Activated T-cell treated with anti-CD3 and anti-CD28 coated beads for 1 hour (primary cell): ENCODE measurements around the gene DPF1.
"Not testable (repeated sequence)": the region's sequence is repeated elsewhere in the genome, so short reads cannot be mapped to it uniquely, and the experiment has no call there.

Experiments used
- DNase-seq: peaks from one replicate; pipeline ENCODE4 v3.0.0-alpha.2; 2020; ENCODE audit warnings: low read depth

The DPF1 gene

DNA sequence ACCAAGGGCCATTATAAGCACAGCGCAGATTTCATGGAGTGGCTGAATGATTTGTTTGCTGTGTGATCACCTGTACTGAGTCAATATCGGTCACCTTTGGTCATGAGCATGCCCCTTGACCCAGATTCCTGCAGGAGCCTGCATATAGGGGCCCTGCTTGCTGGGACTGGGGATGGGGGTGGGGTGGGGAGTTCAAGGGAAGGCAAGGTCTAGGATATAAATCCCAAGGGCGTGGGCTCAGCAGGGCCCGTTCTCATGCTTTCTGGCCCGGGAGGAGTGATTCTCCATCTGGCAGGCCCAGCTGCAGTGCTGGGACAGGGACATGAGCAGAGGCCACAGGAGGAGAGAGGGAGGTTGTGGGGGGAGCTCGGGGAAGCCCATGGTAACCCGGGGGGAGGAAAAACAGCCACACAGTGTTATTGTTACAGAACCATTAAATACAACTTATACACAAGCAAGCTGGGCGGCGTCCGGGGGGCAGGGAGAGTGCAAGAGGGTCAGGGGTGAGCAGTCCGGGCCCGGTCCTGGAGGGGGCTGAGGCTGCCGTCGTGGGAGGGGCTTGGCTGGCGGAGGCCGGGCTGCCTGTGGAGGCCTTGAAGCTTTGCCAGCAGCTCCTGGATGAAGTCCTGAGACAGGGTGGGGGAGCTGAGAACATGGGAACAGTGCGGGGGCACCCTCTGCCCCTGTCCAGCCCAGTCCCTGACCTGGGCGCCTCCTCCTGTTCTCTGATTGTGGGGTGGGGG, 27.0 kb upstream of the DPF1 start:
- DNase-seq: no peak

DNA sequence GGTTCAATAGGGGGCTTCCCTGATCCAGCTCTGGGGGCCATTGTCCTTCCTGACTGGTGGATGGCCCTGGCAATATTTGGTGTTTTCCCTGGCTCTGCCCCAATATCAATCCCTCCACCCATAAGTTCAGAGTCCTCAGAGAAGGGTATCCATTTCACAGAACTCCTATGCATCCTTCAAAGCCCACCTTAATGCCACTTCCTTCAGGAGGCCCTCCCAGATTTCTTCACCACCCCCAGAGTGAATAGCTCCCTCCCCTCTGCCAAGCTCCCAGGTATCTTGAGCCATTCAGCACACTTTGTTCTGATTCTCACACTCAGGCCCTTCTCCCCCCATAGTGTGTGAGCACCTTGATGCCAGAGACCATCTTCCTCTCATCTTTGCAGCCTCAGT, 26.4 kb upstream of the DPF1 start:
- no peak for DNase-seq

DNA sequence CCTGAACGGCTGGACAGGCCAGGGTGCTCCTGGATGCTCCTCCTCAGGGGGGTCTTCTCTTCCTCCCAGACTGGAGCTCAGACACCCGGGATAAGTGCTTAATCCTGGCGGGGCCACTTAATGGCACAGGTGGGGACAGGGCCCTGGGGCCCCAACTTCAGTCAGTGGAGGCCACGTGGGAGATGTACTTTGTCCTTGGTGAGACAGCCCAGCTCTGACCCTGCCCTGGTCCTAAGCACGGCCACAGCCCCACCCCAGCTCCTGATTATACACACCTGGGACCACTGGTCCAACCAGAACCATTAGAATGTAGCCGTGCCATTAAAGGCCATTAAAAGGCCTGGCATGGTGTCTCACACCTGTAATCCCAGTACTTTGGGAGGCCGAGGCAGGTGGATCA, 24.4 kb upstream of the DPF1 start:
- no peak for DNase-seq

DNA sequence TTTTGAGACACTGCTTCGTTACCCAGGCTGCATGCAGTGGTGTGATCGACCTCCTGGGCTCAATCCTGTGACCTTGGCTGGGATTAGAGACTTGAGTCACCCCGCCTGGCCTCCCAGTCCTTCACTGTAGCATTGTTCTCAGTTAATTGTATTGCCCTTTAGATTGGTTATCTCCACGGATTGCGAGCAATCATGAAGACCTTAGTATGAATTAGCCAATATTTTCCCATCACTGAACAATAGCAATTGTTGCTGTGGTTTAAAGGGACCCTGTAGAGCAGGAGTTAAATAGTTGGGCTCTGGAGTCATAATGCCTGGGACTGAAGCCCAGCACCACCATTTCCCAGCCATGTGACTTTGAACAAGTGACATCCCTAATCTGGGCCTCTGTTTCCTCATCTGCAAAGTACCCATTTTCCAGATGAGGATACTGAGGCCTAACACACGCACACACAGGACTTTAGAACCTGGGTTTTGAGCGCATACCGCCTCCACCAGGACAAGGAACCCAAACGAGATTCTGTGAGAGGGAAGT, 23.8 kb upstream of the DPF1 start:
- DNase-seq: no peak

DNA sequence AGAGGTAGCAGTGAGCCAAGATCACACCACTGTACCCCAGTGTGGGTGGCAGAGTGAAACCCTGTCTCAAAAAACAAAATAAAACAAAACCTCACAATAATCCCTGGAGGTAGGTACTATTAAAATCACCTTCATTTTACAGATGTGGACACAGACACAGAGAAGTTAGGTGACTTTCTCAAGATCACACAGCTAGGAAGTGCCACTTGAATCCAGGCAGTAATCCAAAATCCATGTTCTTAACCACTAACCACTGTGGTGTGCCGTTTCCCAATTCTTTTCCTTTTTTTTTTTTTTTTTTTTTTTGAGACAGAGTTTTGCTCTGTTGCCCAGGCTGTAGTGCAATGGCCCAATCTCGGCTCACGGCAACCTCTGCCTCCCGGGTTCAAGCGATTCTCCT, 23.1 kb upstream of the DPF1 start:
- DNase-seq: no peak

DNA sequence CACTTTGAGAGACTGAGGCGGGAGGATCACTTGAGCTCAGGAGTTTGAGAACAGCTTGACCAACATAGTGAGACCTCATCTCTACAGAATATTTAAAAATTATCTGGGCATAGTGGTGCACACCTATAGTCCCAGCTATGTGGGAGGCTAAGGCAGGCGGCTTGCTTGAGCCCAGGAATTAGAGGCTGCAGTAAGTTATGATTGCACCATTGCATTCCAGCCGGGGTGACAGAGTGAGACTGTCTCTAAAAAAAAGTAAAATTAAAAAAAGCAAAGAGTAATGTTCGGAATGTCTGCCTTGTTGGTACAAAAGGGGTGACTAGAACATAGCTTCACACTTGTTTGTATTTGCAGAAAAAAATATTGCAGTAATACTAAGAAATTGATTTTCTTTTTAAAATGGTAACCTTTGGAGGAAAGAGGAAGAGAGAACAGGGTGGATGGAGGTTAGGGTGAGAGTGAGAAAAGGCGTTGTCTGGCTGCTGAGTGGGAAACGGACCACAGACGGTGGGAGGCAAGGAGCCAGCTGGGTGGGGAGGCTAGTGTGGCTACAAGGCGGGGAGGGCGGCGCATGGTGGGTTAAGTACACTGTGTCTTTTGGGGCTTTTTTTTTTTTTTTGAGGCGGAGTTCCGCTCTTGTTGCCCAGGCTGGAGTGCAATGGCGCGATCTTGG, 21.9 kb upstream of the DPF1 start:
- DNase-seq: no peak

DNA sequence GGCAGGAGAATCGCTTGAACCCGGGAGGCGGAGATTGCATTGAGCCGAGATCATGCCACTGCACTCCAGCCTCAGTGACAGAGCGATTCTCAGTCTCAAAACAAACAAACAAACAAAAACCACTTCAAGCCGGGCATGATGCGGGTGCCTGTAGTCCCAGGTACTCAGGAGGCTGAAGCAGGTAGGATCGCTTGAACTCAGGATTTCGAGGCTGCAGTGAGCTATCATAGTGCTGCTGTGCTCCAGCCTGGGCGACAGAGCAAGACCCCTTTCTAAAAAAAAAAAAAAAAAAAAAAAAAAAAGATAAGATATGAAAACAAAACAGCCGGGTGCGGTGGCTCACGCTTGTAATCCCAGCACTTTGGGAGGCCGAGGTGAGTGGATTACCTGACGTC, 19.3 kb upstream of the DPF1 start:
- no peak for DNase-seq

DNA sequence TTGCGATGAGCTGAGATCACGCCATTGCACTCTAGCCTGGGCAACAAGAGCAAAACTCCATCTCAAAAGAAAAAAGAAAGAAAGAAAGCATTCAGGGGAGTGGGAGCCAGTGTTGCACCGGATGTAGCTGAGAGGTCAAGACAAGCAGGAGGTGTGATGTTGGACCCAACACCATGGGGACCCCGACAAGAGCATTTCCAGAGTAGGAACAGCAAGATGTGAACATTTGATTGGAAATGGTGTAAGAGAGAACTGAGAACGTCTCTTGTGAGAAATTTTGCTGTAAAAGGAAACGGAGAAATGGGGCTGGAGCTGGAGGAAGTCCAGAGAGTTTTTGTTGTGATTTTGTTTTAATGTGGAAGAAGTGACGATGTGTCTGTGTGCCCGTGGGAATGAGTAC, 15.8 kb upstream of the DPF1 start:
- DNase-seq: no peak

DNA sequence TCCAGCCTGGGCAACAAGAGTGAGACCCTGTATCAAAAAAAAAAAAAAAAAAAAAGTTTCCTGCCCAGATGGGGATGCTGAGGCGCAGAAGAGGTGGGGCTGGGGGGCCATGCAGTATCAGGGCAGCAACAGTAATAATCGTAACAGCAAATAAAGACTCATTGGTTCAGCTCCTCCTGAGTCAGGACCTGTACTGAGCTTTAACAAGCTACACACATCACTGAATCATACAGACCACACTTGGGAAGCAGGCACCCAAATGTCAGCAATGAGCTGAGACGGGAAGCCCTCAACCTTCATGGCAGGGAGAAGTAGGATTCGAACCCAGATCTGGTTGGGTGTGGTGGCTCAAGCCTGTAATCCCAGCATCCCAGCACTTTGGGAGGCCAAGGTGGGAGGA, 10.6 kb upstream of the DPF1 start:
- DNase-seq: no peak

DNA sequence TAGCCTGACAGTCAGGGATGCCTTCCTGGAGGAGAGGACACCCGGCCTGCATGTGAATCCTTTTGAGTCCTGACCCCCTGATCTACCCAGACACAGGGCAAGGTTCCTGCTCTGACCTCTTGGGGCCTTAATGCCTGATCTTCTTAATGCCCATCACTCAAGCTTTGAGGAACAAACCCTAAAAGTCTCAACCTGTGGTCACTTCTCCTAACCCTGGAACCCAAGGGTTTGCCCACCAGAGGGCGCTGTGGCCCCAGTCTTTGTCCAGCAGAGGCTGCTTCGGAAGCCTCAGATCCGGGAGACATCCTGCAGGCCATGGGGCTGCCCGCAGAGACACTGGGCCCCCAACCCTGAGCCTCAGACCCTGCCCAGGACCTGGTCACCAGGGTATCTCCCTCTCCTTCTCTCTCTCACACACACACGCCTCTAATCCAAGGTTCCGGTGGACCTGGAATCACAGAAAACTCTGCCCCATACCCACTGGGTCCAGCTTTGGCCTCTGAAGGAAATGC, 9.8 kb upstream of the DPF1 start:
- DNase-seq: peak; percentile 66

DNA sequence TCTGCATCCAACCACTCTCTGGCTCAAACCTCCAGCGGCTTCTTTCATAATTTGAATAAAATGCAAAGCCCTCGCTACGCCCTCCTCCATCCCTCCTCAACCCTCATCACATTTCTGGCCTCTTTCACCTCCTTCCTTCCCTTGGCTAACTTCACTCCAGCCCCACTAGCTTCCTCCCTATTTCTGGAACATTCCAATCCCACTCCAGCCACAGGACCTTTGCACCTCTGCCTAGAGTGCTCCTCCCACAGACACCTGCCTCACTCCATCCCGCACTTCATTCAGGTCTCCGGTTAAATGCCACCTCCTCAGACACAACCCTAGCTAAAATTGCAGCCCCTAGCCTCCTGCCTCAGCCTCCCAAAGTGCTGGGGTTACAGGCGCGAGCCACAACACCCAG, 7.9 kb upstream of the DPF1 start:
- DNase-seq: no peak

DNA sequence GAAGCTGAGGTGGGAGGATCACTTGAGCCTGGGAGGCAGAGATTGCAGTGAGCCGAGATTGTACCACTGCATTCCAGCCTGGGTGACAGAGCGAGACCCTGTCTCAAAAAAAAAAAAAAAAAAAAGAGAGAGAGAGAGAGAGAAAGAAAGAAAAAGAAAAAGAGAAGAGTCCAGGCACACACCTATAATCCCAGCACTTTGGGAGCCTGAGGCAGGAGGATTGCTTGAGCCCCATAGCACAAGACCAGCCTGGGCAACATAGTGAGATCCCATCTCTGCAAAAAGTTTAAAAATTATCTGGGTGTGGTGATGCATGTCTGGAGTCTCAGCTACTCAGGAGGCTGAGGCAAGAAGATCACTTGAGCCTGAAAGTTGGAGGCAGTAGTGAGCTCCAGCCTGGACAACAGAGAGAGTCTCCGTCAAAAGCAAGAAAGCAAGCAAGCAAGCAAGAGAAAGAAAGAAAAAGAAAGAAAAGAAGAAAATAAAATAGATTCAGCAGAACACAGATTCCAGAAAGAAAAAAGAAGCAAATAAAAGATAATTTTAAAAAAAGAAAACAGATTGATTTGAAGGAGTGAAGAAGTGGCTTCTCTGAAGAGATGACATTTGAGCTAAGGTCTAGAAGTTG, 6.6 kb upstream of the DPF1 start:
- not testable (repeated sequence) for DNase-seq

DNA sequence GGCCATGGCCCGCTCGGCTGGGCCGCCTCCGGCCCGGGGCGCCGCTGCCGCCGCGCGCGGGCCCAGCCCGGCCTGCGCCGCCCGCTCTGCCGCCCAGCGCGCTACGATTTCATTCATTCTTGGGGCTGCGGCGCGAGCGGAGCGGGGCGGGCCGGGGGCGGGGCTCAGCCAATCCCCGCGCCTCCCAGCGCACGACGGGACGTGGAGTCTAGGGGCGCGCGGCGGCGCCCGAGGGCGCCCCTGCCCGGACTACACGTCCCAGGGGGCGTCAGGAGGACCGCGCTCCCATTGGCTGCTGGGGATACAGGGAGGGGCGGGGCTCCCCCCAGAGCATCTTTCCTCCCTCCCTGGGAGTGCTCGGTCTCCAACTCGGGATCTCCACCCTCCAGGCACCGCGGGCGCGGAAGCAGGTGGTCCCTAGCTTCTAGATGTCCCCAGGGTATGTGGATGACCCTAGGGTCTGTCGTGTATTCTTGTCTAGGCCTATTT, 5.6 kb upstream of the DPF1 start:
- DNase-seq: peak; percentile 42

DNA sequence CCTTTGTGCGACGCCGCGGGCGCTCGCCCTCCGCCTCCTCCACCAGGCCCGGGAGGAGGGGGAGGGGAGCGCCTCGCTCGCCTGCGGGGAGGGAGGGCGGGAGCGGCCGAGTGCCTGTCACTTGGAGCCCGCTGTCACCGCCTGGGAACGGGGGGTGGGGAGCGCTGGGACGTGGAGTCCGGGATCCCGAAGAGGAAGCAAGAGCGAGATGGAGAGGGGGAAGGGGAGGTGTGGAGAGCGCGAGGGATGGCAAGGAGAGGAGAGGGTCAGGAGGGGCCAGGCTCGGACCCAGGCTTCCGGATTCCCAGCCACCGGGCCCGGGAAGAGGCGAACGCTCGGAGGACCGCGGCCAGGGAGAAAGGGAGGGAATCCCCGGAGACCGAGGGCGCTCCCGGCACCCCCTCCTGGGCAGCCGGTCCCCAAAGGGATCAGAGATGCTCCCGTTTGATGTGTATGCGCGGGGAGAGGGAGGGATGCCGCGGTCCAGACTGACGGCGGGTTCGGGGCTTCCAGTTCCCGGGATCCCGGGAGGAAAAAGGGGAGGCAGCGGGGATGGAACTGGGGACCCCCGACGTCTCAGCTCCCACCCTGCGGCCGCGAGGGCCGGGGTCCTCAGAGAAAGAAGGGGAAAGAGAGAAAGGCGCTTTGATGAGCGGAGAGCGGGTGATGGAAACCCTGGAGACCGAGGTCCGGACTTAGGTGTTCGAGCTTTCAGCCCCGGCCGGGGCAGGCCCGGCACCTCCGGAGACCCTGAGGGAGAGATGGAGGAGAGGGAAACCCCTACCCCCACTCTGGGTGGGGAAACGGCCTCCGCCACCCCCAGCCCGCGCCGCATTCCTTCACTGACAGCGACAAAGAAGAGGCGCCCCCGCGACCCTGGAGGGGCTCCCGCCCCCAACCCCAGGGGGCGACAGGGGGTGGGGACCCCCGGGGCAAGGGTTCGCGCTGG, 4.7 kb upstream of the DPF1 start:
- no peak for DNase-seq

DNA sequence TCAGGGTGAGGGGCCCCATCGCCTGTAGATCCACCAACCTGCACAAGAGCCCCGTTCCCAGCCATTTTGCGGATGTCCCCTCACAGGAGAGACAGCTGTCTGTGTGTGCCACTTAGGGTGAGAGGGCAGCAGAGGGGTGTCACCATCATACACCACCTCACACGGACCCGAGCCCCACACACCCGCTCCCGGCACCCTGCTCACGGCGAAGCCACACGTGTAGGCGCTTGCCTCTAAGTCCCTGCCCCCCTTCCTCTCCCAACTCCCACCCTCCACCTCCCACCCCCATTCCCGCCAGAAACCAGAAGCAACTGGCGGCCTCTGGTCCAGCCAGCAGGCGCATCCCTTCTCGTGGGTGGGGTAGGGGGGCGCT, 4.0 kb upstream of the DPF1 start:
- no peak for DNase-seq

DNA sequence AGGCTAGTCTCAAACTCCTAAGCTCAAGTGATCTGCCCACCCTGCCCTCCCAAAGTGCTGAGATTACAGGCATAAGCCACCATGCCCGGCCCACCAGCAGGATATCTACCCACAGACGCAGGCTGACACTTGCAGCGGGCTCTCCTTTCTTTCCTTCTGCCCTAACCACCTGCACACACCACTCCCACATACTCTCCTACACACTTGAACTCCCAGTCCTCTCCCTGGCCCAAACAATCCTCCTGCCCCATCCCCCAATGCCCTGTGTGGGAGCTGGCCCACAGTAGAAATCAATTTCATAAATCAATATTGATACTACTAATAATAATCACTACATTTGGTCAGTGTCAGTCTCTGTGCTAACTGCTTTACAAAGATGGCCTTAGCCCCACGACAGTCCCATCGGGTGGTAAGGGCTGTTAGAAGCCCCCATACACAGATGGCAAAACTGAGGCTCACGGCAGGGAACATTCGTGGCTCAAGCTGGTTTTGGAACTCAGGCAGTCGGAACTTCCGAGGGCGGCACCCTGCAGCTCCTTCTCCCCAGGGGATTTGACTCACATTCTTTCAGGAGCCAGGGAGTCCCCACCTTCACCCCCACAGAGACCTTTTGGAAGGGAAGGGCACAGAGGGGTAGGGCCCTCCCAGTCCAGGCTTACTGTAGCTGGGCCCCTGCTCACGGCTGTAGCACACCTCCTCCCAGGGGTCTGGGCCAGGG, 3.4 kb upstream of the DPF1 start:
- no peak for DNase-seq

DNA sequence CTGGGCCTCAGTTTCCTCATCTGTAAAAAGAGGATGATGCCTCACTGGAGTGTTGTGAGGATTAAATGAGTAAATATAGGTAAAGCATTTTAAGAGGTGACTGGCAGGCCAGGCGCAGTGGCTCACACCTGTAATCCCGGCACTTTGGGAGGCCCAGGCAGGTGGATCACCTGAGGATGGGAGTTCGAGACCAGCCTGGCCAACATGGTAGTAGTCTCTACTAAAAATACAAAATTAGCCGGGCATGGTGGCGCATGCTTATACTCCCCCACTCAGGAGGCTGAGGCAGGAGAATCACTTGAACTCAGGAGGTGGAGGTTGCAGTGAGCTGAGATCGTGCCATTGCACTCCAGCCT, 819 bp upstream of the DPF1 start:
- DNase-seq: not testable (repeated sequence)

DNA sequence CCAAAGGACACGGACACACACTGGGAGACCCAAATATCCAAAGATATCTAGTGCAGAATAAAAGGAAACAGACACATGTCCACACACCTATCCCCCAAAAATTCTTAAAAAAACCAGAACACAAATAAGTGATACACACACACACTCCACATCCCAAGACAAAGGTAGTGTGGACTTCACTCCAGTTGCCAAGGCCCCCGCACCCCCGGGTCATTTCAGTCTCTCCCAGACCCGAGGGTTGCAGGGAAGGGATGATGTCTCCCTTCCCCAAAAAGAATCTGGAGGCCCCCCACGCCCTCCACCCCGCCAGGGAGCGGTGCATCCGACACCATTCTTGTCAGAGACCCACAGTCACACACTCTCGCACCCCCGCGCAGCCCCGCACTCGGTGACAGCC, 407 bp downstream of the DPF1 start:
- no peak for DNase-seq

DNA sequence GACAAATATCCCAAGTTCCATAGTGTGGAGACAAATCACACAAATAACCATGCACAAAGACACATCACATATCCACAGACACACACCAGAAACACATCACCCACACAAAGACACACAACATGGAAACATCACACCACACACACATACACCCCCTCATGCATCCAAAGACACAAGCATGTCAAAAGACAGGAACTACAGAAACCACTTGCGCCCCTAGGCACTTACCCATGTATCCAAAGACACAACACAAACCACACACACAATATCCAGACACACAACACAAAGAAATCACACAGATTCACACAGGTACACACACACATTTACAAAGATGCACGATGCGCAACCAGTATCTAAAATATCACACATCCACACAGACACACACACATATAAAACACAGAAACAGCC, 901 bp downstream of the DPF1 start:
- DNase-seq: no peak

DNA sequence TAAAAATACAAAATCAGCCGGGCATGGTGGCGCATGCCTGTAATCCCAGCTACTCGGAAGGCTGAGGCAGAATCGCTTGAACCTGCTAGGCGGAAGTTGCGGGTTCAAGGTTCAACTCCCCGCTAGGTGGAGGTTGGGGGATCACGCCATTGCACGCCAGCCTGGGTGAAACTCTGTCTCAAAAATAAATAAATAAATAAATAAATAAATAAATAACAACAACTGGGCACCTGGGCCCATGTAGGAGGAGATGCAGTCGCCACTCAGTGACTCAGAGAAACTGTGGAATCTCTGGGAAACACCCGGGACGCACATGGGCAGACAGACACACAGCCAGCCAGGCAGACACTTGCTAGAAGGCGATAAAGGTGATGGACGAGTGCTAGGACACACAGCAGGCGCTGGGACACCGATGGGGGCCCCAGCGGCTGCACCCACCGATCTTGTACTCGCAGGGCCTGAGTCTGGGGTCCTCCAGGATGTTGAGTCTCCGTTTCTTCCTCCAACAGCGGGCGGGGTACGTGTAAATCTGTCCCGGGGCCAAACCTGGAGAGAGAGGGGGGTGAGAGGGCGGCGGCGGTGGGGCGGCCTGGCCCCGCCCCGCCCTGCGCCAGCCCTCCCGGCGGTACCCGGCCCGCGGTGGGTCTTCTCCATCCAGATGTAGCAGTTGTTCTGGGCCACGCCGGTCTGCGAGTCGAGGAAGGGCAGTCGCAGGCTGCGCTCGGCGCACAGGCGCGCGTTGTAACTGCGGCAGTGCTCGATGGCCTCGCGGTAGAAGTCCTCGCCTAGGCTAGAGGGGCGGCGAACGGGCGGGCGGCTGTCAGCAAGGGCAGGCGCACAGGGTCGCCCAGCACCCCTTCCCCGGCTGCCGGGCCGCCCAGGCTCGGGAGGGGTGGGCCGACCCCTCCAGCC, 1.8 kb downstream of the DPF1 start:
- no peak for DNase-seq
